Caco-2 (cell line): ENCODE data around the gene MYO1E. TPM values are rescaled to one million over a fixed set of nuclear protein-coding genes. Genes with fewer than 3 reads are reported as not detected.

Source experiments
- BruUV-seq: library from RNA; stranded (reverse); fragments of 400-500 nt; replicated peaks from 2 replicates; lab custom pipeline; 2021; lab: Mats Ljungman, UMichigan
- CTCF ChIA-PET: fragments of 300-600 bp; sonication (Branson Sonifier 250); formaldehyde crosslinking; loops from one replicate; lab custom pipeline; 2022; ENCODE audit warnings: antibody characterized with exemption; lab: Charles Lee
- POLR2A ChIA-PET: fragments of 300-600 bp; sonication (Branson Sonifier 250); formaldehyde crosslinking; loops from one replicate; lab custom pipeline; 2022; ENCODE audit warnings: antibody characterized with exemption; lab: Charles Lee
- DNase-seq, 2 experiments: peaks; one replicate each; pipeline versions ENCODE4 v3.0.0 to v3.0.0-alpha.2; 2020 to 2022
- H3K27me3 ChIP-seq: replicated peaks from 2 replicates; pipeline ENCODE4 v1.6.0; 2011; ENCODE audit warnings: low read length; ENCODE audit not compliant: control insufficient read depth, insufficient read depth
- H3K36me3 ChIP-seq: 2 replicates; pipeline ENCODE4 v1.5.1; 2011; ENCODE audit warnings: low read length; ENCODE audit not compliant: control insufficient read depth, insufficient read depth
- H3K4me1 ChIP-seq: fragments of 250-450 bp; sonication (Bioruptor Pico); 2 replicates; pipeline ENCODE4 v1.5.1; 2020; ENCODE audit warnings: mild to moderate bottlenecking
- H3K4me3 ChIP-seq: 2 replicates; pipeline ENCODE4 v1.5.1; 2011; ENCODE audit warnings: low read depth, mild to moderate bottlenecking, control low read depth, low read length
- H3K9me3 ChIP-seq: fragments of 250-450 bp; sonication (Bioruptor Pico); 2 replicates; pipeline ENCODE4 v1.5.1; 2020; ENCODE audit warnings: mild to moderate bottlenecking, moderate library complexity
- H3K27ac Mint-ChIP-seq: one replicate; pipeline ENCODE4 v1.8.0; 2022; ENCODE audit warnings: mixed read lengths; ENCODE audit not compliant: unreplicated experiment
- H3K27me3 Mint-ChIP-seq: one replicate; pipeline ENCODE4 v1.8.0; 2022; ENCODE audit warnings: mixed read lengths; ENCODE audit not compliant: insufficient read depth, unreplicated experiment
- H3K36me3 Mint-ChIP-seq: one replicate; pipeline ENCODE4 v1.8.0; 2022; ENCODE audit warnings: mild to moderate bottlenecking, mixed read lengths; ENCODE audit not compliant: insufficient read depth, unreplicated experiment
- H3K4me1 Mint-ChIP-seq: one replicate; pipeline ENCODE4 v1.8.0; 2022; ENCODE audit warnings: low read depth, mixed read lengths; ENCODE audit not compliant: unreplicated experiment
- H3K4me3 Mint-ChIP-seq: one replicate; pipeline ENCODE4 v1.8.0; 2022; ENCODE audit warnings: mild to moderate bottlenecking, moderate library complexity, mixed read lengths; ENCODE audit not compliant: unreplicated experiment
- H3K9me3 Mint-ChIP-seq: one replicate; pipeline ENCODE4 v1.8.0; 2022; ENCODE audit warnings: mixed read lengths; ENCODE audit not compliant: unreplicated experiment
- CTCF ChIP-seq, 2 experiments: fragments of 200-600 bp in 1 of 2; IDR thresholded peaks; 1 replicate in 1 of 2; 2 replicates in 1 of 2; pipeline versions ENCODE4 v1.5.1 to v1.8.0; 2011 to 2022; ENCODE audit warnings: antibody characterized with exemption in 1 of 2, control low read depth in 1 of 2, inconsistent platforms in 1 of 2, low read depth in 1 of 2, low read length in 1 of 2, mild to moderate bottlenecking in 1 of 2, moderate library complexity in 1 of 2; ENCODE audit not compliant: insufficient read depth in 1 of 2, severe bottlenecking in 1 of 2, unreplicated experiment in 1 of 2
- intact Hi-C: fragments of 100-400 bp; cut with micrococcal nuclease; formaldehyde crosslinking; loops from one replicate; pipeline ENCODE4 v1.10.0; 2022; ENCODE audit not compliant: unreplicated experiment
- microRNA-seq: library from miRNA; unstranded; fragments of <30 nt; microRNA quantifications from one replicate; pipeline ENCODE4 v1.2.0, GENCODE V29; 2022
- total RNA-seq: library from RNA; stranded (reverse); gene quantifications from 2 replicates; pipeline ENCODE4 v1.2.3, GENCODE V29; 2022

The MYO1E gene
- total RNA-seq, 1 experiment from 2014 or later: 187 TPM

DNA sequence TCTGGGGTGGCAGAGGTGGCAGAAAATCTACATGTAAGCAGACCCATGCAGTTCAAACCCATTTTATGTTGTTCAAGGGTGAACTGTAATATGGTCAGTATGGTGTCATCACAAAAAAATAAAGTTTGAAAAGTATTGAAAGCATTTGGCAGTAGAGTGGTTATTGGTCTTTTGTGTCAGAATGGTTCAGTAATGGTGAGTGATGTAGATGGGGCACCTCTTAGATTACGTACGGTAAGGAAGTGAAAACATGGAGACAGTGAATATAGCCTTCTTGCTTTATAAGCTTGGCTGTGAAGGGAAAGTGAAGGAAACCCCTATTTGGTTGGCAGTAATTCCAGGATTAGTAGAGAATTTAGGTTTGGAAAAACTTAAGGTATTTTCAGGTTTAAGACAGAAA is 284.9 kb downstream of the MYO1E start:
- no peaks in the 10 kb centered on the region for H3K4me1 Mint-ChIP-seq
- H3K36me3 ChIP-seq: no peaks in the 10 kb centered on the region
- H3K9me3 ChIP-seq: no peaks in the 10 kb centered on the region
- no peak overlapping the region for H3K4me3 ChIP-seq
- ChIA-PET POLR2A (no interaction called here), CTCF (no interaction called here)
- H3K4me1 ChIP-seq: no peaks in the 10 kb centered on the region
- intact Hi-C loops: no loop called here
- TF ChIP-seq CTCF (IDR thresholded peaks at IDR 0.05; ENCODE audit: insufficient read depth in 1 of 2, low read depth in 1 of 2, low read length in 1 of 2, severe bottlenecking in 1 of 2, unreplicated experiment in 1 of 2): no peak
- H3K27ac Mint-ChIP-seq: no peak overlapping the region
- no peaks in the 10 kb centered on the region for H3K27me3 Mint-ChIP-seq
- H3K36me3 Mint-ChIP-seq: peaks cover 45% of the 10 kb centered on the region
- no TSS peak for BruUV-seq
- no peak for DNase-seq
- no peaks in the 10 kb centered on the region for H3K27me3 ChIP-seq
- no peaks in the 10 kb centered on the region for H3K9me3 Mint-ChIP-seq
- no peak overlapping the region for H3K4me3 Mint-ChIP-seq

Small RNA genes lying within 50 kb of the gene (microRNA-seq; reads per million reads assigned to microRNA genes)
- gene MIR2116: 6.3 reads per million, percentile 38 among the genes with 10 or more reads in this experiment

Other genes with a start within 250 kb of the MYO1E start
- not detected in 2 replicates for gene LDHAL6B, start 166.0 kb downstream of the MYO1E start, total RNA-seq
- gene FAM81A, start 65.3 kb upstream of the MYO1E start, total RNA-seq: 2.4 and 6.8 TPM in 2 replicates
- 1.9 and 2.5 TPM in 2 replicates for gene GCNT3, start 238.9 kb upstream of the MYO1E start, total RNA-seq